Uterus (tissue), 4 donors: ENCODE measurements around the gene CNDP2. TPM values are rescaled to one million over a fixed set of nuclear protein-coding genes. Genes with fewer than 3 reads are reported as not detected.

Experiments
- DNase-seq, 2 donors: peaks; one replicate each; pipeline ENCODE4 v3.0.0-alpha.2; 2019 to 2020
- H3K27ac ChIP-seq, 2 donors: fragments of 200-600 bp; sonication (generic); 1 replicate in 1 of 2; 2 replicates in 1 of 2; pipeline ENCODE4 v1.5.1; 2016 to 2018
- H3K27me3 ChIP-seq, 2 donors: fragments of 200-600 bp; sonication (generic); one replicate each; pipeline ENCODE4 v1.5.1; 2018 to 2019; ENCODE audit warnings: control low read depth in 1 of 2
- H3K36me3 ChIP-seq, 2 donors: fragments of 200-600 bp; sonication (generic); one replicate each; pipeline ENCODE4 v1.5.1; 2019; ENCODE audit warnings: control low read depth in 1 of 2
- H3K4me1 ChIP-seq, 2 donors: fragments of 200-600 bp; sonication (generic); one replicate each; pipeline ENCODE4 v1.5.1; 2018 to 2019; ENCODE audit warnings: control low read depth in 1 of 2
- H3K4me3 ChIP-seq, 2 donors: fragments of 200-600 bp; sonication (generic); 1 replicate in 1 of 2; 2 replicates in 1 of 2; pipeline ENCODE4 v1.5.1; 2018 to 2019; ENCODE audit warnings: mild to moderate bottlenecking in 1 of 2
- H3K9me3 ChIP-seq, 2 donors: fragments of 200-600 bp; sonication (generic); one replicate each; pipeline ENCODE4 v1.5.1; 2019; ENCODE audit warnings: control low read depth in 1 of 2
- POLR2A ChIP-seq, 2 donors: fragments of 450-650 bp; IDR thresholded peaks; one replicate each; pipeline ENCODE4 v1.6.1; 2016; ENCODE audit warnings: antibody characterized with exemption in 2 of 2, mild to moderate bottlenecking in 1 of 2, moderate library complexity in 1 of 2
- intact Hi-C: fragments of 100-400 bp; cut with DNase I; formaldehyde crosslinking; loops from one replicate; pipeline ENCODE4 v1.15.1; 2023; ENCODE audit warnings: low total_unique reads
- total RNA-seq, 4 donors: library from RNA; depleted of rRNA in 3 of 4; stranded (reverse); fragments of >200 nt in 3 of 4; gene quantifications; one replicate each; pipeline versions ENCODE4 v1.1.0 to v1.2.4, GENCODE V29; 2014 to 2023
- TF ChIP-seq, protein P1 (sequence below), 4 experiments: fragments of 200-600 bp in 2 of 4; fragments of 450-650 bp in 2 of 4; sonication (generic) in 2 of 4; IDR thresholded peaks; one replicate each; pipeline ENCODE4 v1.5.1; 2016 to 2019; ENCODE audit warnings: antibody characterized with exemption in 4 of 4, mild to moderate bottlenecking in 2 of 4, moderate library complexity in 1 of 4
- donor health status: DM: yes; HTN: yes; CAD: no.

CNDP2 gene
- total RNA-seq, 4 donors from 2014 or later = 56.2 to 149 (median 110) TPM

DNA sequence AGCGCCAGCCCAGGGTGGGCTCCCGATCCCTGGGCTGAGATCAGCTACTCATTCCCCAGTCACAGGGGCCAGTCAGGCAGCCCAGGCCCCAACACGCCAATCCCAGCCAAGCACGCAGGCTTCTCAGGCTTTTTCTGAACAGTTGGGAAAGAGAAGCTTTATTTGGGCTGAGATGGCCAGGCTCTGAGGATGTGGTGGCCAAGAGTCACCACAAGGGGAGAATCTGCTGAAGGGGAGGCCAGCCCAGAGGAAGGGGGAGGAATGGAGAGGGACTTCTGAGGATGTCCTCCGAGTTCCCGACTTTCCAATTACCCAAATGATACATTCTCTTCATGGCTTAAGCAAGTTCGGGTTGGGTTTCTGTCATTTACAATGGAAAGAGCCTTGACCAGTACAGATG is 36.3 kb upstream of the CNDP2 start:
- Histone ChIP-seq H3K9me3 (no peaks in the 10 kb centered on the region), H3K27me3 (peaks cover 0 to 13% of the 10 kb centered on the region in 2 donors), H3K36me3 (no peaks in the 10 kb centered on the region), H3K4me1 (peaks cover 0 to 7% of the 10 kb centered on the region in 2 donors), H3K27ac (no peak overlapping the region), H3K4me3 (no peak overlapping the region)
- intact Hi-C loops = no loop called here
- no peak for TF ChIP-seq POLR2A (IDR thresholded peaks at IDR 0.05)
- TF ChIP-seq, protein P1, sequence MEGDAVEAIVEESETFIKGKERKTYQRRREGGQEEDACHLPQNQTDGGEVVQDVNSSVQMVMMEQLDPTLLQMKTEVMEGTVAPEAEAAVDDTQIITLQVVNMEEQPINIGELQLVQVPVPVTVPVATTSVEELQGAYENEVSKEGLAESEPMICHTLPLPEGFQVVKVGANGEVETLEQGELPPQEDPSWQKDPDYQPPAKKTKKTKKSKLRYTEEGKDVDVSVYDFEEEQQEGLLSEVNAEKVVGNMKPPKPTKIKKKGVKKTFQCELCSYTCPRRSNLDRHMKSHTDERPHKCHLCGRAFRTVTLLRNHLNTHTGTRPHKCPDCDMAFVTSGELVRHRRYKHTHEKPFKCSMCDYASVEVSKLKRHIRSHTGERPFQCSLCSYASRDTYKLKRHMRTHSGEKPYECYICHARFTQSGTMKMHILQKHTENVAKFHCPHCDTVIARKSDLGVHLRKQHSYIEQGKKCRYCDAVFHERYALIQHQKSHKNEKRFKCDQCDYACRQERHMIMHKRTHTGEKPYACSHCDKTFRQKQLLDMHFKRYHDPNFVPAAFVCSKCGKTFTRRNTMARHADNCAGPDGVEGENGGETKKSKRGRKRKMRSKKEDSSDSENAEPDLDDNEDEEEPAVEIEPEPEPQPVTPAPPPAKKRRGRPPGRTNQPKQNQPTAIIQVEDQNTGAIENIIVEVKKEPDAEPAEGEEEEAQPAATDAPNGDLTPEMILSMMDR (IDR thresholded peaks at IDR 0.05) = no peak
- no peak for DNase-seq

DNA sequence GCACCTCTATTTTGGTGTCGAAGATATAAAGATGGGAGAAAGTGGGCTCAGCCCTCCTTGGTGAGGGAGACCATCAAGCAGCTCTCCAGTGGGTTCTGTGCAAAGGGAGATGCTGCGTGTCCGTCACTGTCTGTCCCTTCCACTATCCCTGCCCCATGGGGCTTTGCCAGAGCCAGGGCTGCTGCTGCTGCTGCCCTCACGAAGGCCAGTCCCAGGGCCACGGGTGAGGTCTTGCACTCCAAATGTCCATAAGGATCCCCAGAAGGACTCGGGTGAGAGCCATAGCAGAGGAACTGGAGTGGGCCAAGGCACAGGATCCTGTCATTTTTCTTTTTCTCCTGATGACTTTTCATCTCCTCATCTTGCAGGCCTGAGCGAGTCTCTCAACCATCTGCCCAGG is 35.3 kb upstream of the CNDP2 start:
- Histone ChIP-seq H3K36me3 (no peaks in the 10 kb centered on the region), H3K27me3 (peaks cover 0 to 9% of the 10 kb centered on the region in 2 donors), H3K9me3 (no peaks in the 10 kb centered on the region), H3K4me1 (peaks cover 0 to 7% of the 10 kb centered on the region in 2 donors), H3K4me3 (no peak overlapping the region), H3K27ac (no peak overlapping the region)
- intact Hi-C loops = no loop called here
- TF ChIP-seq, protein P1 (IDR thresholded peaks at IDR 0.05) = no peak
- TF ChIP-seq POLR2A (IDR thresholded peaks at IDR 0.05) = no peak
- DNase-seq = no peak

DNA sequence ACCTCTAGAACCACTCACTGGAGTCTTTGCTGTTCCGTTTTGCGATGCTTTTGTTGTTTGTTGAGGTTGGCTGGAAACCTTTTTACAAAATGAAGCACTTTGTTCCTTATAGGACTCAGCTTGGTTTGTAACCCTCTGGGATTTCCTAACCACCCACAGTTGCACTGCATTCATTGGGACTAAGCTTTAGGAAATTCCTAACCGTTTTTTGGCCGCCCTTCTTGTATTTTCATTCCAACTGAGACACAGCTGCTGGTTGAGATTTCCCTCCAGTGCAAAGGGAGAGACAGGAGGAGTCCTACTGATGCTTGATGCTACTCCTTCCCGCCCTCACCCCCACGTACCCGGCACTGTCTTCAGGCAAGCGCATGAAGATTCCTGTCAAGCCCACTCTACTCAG is 32.9 kb upstream of the CNDP2 start:
- TF ChIP-seq, protein P1 (IDR thresholded peaks at IDR 0.05) = no peak
- H3K9me3 ChIP-seq = no peaks in the 10 kb centered on the region
- intact Hi-C loops = no loop called here
- DNase-seq = no peak
- H3K27me3 ChIP-seq = no peaks in the 10 kb centered on the region
- H3K27ac ChIP-seq = no peak overlapping the region
- no peaks in the 10 kb centered on the region for H3K36me3 ChIP-seq
- no peaks in the 10 kb centered on the region for H3K4me1 ChIP-seq
- H3K4me3 ChIP-seq = no peak overlapping the region

DNA sequence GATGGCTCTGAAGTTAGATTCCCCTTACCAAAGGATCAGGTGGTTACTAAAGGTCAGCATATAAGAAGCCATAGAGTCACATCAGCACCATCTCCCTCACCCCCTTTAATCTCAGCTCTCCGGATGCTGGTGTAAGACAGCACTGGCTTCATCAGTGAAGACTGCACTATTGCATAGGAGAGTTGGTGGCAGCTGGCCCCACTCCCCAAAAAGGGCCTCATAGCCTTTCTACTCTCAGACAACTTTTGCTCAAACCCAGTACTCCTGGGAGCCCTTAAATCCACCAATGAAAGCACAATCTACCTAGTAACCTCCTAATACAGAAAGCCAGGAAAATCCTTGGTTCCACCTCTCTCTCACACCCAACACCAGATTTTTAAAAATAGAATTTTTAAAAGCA is 32.2 kb upstream of the CNDP2 start:
- Histone ChIP-seq H3K27me3 (no peaks in the 10 kb centered on the region), H3K36me3 (no peaks in the 10 kb centered on the region), H3K4me1 (peaks cover 0 to under 1% of the 10 kb centered on the region in 2 donors), H3K27ac (no peak overlapping the region), H3K9me3 (no peaks in the 10 kb centered on the region), H3K4me3 (no peak overlapping the region)
- intact Hi-C loops = no loop called here
- TF ChIP-seq, protein P1 (IDR thresholded peaks at IDR 0.05) = no peak
- TF ChIP-seq POLR2A (IDR thresholded peaks at IDR 0.05) = no peak
- no peak for DNase-seq

DNA sequence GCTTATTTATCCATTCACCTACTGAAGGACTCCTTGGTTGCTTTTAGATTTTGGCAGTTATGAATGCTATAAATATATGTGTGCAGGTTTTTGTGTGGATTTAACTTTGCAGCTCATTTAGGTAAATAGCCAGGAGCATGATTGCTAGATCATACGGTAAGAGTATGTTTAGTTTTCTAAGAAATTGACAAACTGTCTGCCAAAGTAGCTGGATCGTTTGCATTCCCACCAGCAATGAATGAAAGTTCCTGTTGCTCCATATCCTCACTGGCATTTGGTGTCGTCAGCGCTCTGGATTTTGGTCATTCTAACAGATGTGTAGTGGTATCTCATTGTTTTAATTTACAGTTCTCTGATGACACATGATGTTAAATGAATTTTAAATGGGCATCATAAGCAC is 30.4 kb upstream of the CNDP2 start:
- no peak for TF ChIP-seq POLR2A (IDR thresholded peaks at IDR 0.05)
- TF ChIP-seq, protein P1 (IDR thresholded peaks at IDR 0.05) = no peak
- intact Hi-C loops = no loop called here

More for the DNA sequence above, 30.4 kb upstream of the CNDP2 start:
- Histone ChIP-seq H3K9me3 (no peaks in the 10 kb centered on the region), H3K27ac (no peak overlapping the region), H3K36me3 (no peaks in the 10 kb centered on the region), H3K4me1 (peaks cover 0 to 4% of the 10 kb centered on the region in 2 donors), H3K4me3 (no peak overlapping the region), H3K27me3 (no peaks in the 10 kb centered on the region)
- no peak for DNase-seq
